ENCODE results near the gene ZBTB38.

DNA sequence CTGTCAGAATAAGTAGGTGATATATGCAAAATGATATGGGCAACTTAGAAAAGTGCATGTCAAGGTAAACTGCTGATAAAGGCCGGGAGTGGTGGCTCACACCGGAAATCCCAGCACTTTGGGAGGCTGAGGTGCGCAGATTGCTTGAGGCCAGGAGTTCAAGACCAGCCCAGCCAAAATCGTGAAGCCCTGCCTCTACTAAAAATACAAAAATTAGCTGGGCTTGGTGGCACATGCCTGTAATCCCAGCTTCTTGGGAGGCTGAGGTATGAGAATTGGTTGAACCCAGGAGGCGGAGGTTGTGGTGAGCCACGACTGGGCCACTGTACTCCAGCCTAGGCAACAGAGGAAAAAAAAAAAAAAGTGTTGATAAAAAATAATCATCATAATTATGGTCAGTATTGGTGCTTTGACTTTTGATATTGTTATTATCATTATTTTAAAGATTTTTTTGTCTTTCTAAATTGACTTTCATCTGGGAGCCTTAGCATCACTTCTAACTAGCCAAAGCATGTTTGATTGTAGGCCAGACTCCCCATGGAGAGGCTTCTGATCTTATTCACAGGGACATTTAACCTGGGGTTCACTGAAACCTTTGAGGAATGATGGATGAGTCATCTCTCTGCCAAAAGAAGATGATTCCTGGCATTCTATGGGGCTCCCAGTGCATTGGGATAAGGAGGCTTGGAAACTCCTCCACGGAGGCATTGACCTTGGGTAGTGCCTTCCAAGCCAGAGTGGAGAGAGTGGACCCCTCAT, 5.6 kb downstream of the ZBTB38 start:
- TF ChIP-seq, protein P1, sequence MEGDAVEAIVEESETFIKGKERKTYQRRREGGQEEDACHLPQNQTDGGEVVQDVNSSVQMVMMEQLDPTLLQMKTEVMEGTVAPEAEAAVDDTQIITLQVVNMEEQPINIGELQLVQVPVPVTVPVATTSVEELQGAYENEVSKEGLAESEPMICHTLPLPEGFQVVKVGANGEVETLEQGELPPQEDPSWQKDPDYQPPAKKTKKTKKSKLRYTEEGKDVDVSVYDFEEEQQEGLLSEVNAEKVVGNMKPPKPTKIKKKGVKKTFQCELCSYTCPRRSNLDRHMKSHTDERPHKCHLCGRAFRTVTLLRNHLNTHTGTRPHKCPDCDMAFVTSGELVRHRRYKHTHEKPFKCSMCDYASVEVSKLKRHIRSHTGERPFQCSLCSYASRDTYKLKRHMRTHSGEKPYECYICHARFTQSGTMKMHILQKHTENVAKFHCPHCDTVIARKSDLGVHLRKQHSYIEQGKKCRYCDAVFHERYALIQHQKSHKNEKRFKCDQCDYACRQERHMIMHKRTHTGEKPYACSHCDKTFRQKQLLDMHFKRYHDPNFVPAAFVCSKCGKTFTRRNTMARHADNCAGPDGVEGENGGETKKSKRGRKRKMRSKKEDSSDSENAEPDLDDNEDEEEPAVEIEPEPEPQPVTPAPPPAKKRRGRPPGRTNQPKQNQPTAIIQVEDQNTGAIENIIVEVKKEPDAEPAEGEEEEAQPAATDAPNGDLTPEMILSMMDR (IDR thresholded peaks at IDR 0.05): no peak
- no peak for TF ChIP-seq EZH2phosphoT487 (IDR thresholded peaks at IDR 0.05)
- no peak for TF ChIP-seq EZH2 (IDR thresholded peaks at IDR 0.05)
